SK-N-SH treated with all-trans-retinoic acid at 6 μM for 48 hours (cell line): Measurements from ENCODE around the gene JOSD2.

Experiments used
- BACH2 ChIP-seq: fragments of 250-450 bp; sonication (Bioruptor Pico); IDR thresholded peaks from 2 replicates; pipeline ENCODE4 v1.9.0; 2021; ENCODE audit warnings: mild to moderate bottlenecking, borderline replicate concordance
- CREB5 ChIP-seq: fragments of 250-450 bp; sonication (Bioruptor Pico); IDR thresholded peaks from 2 replicates; pipeline ENCODE4 v1.5.1; 2020; ENCODE audit warnings: low read depth, mild to moderate bottlenecking, moderate library complexity
- OSR1 ChIP-seq: fragments of 250-450 bp; sonication (Bioruptor Pico); IDR thresholded peaks from 2 replicates; pipeline ENCODE4 v1.8.0; 2022; ENCODE audit warnings: moderate library complexity, mild to moderate bottlenecking, inconsistent platforms
- PATZ1 ChIP-seq: fragments of 250-450 bp; sonication (Bioruptor Pico); IDR thresholded peaks from 2 replicates; pipeline ENCODE4 v1.8.0; 2020; ENCODE audit warnings: mild to moderate bottlenecking, moderate library complexity, borderline replicate concordance
- RARB ChIP-seq: fragments of 250-450 bp; sonication (Bioruptor Pico); IDR thresholded peaks from 2 replicates; pipeline ENCODE4 v1.8.0; 2021; ENCODE audit warnings: mild to moderate bottlenecking, moderate library complexity

- no peak for TF ChIP-seq RARB
- no peak for TF ChIP-seq PATZ1 (CRISPR knock-in tag)
- TF ChIP-seq BACH2: no peak
- no peak for TF ChIP-seq OSR1
- TF ChIP-seq CREB5: no peak
These were observed 52.5 kb downstream of the JOSD2 start for GRCh38 chr19:50458396-50459066.
